Activated CD8-positive, alpha-beta T cell treated with anti-CD3 and anti-CD28 coated beads for 36 hours (primary cell): ENCODE measurements around the gene MAST2. TPM values are rescaled to one million over a fixed set of nuclear protein-coding genes. Genes with fewer than 3 reads are reported as not detected.

ENCODE experiments used
- ATAC-seq: fragments of 200-7000 bp; cut with Tn5 transposase; one replicate; pipeline ENCODE4 v1.10.0; 2021; ENCODE audit warnings: mild to moderate bottlenecking, moderate library complexity
- CTCF ChIA-PET: fragments of 350-600 bp; sonication (Branson Sonifier 250); formaldehyde crosslinking; loops from one replicate; lab custom pipeline; 2021; ENCODE audit warnings: antibody characterized with exemption; lab: Charles Lee
- POLR2A ChIA-PET: fragments of 350-600 bp; sonication (Branson Sonifier 250); formaldehyde crosslinking; loops from one replicate; lab custom pipeline; 2021; ENCODE audit warnings: antibody characterized with exemption; lab: Charles Lee
- DNase-seq: peaks from one replicate; pipeline ENCODE4 v3.0.0-alpha.2; 2020
- H3K27ac Mint-ChIP-seq: one replicate; pipeline ENCODE4 v1.8.0; 2021; ENCODE audit warnings: mild to moderate bottlenecking, mixed read lengths
- H3K27me3 Mint-ChIP-seq: one replicate; pipeline ENCODE4 v1.8.0; 2021; ENCODE audit warnings: mixed read lengths
- H3K36me3 Mint-ChIP-seq: one replicate; pipeline ENCODE4 v1.8.0; 2021; ENCODE audit warnings: low read depth, mixed read lengths
- H3K4me1 Mint-ChIP-seq: one replicate; pipeline ENCODE4 v1.8.0; 2021; ENCODE audit warnings: low read depth, mixed read lengths
- H3K4me3 Mint-ChIP-seq: one replicate; pipeline ENCODE4 v1.8.0; 2021; ENCODE audit warnings: mild to moderate bottlenecking, moderate library complexity, mixed read lengths
- H3K9me3 Mint-ChIP-seq: one replicate; pipeline ENCODE4 v1.8.0; 2021; ENCODE audit warnings: mixed read lengths
- CTCF ChIP-seq: fragments of 200-600 bp; IDR thresholded peaks from one replicate; pipeline ENCODE4 v1.8.0; 2022; ENCODE audit warnings: antibody characterized with exemption, mild to moderate bottlenecking
- intact Hi-C: fragments of 100-400 bp; cut with micrococcal nuclease; formaldehyde crosslinking; loops from one replicate; pipeline ENCODE4 v1.10.0; 2022
- total RNA-seq, 2 experiments: library from RNA; stranded (reverse); gene quantifications; one replicate each; pipeline ENCODE4 v1.2.3, GENCODE V29; 2021

MAST2 gene
- total RNA-seq, 2 experiments from 2014 or later: 18.2 to 19.5 TPM

GRCh38 chr1:46057781-46058180, 254.4 kb downstream of the MAST2 start:
- no peak overlapping the region for H3K27ac Mint-ChIP-seq
- H3K4me1 Mint-ChIP-seq: peaks cover 4% of the 10 kb centered on the region
- H3K4me3 Mint-ChIP-seq: no peak overlapping the region
- no peaks in the 10 kb centered on the region for H3K9me3 Mint-ChIP-seq
- ATAC-seq (no peak), DNase-seq (no peak)
- ChIA-PET POLR2A (no interaction called here), CTCF (no interaction called here)
- no peaks in the 10 kb centered on the region for H3K36me3 Mint-ChIP-seq
- intact Hi-C loops: no loop called here
- no peak for TF ChIP-seq CTCF
- no peaks in the 10 kb centered on the region for H3K27me3 Mint-ChIP-seq

GRCh38 chr1:46058936-46059335, 255.5 kb downstream of the MAST2 start:
- no peak for ATAC-seq
- no peaks in the 10 kb centered on the region for H3K9me3 Mint-ChIP-seq
- H3K4me3 Mint-ChIP-seq: no peak overlapping the region
- POLR2A ChIA-PET: no interaction called here
- CTCF ChIA-PET: interaction anchor here (1.1 kb wide), 1 partner anchor 165 kb away, joined by 3 read pairs; no protein-coding TSS in a partner anchor
- no peaks in the 10 kb centered on the region for H3K36me3 Mint-ChIP-seq
- no peak for DNase-seq
- peaks cover 13% of the 10 kb centered on the region for H3K4me1 Mint-ChIP-seq
- no peaks in the 10 kb centered on the region for H3K27me3 Mint-ChIP-seq
- H3K27ac Mint-ChIP-seq: no peak overlapping the region
- intact Hi-C loops: no loop called here
- no peak for TF ChIP-seq CTCF

DNA sequence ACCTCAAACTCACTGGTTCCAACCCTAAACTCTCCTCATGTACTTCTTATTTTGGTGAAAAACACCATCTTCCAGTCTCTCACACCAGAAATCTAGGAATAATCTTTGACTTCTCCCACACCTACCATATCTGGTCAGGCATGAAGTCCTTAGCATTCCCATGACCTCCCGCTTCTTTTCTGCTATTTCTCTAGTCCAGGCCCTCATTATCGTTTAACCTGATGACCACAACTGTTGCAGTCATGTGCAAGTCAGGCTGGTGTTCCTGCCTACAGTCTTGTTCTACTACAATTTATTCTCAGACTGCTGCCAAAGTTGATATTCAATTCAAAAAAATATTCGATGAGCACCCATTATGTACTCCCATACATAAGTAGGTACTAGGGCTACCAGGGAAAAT, 257.7 kb downstream of the MAST2 start:
- Mint-ChIP-seq H3K27ac (no peak overlapping the region), H3K36me3 (no peaks in the 10 kb centered on the region), H3K4me1 (peaks cover 23% of the 10 kb centered on the region), H3K27me3 (no peaks in the 10 kb centered on the region), H3K4me3 (no peak overlapping the region), H3K9me3 (no peaks in the 10 kb centered on the region)
- ATAC-seq: no peak
- intact Hi-C loops: no loop called here
- no peak for DNase-seq
- CTCF ChIA-PET: interaction anchor here (2.2 kb wide), 1 partner anchor 10 kb away, joined by 6 read pairs; no protein-coding TSS in a partner anchor
- no peak for TF ChIP-seq CTCF
- POLR2A ChIA-PET: no interaction called here

DNA sequence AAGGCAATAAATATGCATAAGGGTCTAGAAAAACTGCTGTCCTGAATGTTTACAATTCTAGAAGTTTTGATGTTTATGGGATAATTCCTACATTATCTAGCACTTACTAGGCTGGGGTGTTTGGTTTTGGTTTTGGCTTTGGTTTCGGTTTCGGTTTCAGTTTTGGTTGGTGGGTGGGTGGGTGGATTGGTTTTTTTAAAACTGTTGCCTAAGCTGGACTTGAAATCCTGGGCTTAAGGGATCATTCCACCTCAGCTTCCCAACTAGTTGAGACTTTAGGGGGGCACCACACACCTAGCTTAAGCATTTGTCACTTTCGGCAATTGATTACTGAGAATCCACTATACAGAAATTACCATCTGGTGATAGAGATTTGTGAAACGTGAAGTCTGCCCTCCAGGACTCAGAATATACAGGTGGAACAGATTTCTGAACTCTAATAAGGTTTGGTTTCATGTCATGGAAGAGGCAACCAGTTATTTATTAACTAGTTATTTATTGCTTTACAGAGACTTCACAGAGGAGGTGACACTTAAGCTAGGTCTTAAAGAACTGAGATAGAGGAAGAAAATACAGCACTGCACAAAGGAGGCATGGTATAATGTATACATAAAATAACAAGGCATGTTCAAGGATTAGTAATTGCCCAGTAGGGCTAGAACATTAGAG, 259.4 kb downstream of the MAST2 start:
- no peak overlapping the region for H3K27ac Mint-ChIP-seq
- no peaks in the 10 kb centered on the region for H3K36me3 Mint-ChIP-seq
- intact Hi-C loops: no loop called here
- no peaks in the 10 kb centered on the region for H3K9me3 Mint-ChIP-seq
- TF ChIP-seq CTCF: no peak
- H3K27me3 Mint-ChIP-seq: no peaks in the 10 kb centered on the region
- no peak overlapping the region for H3K4me3 Mint-ChIP-seq
- POLR2A ChIA-PET: interaction anchor here (0.7 to 0.9 kb wide), 2 partner anchors 13 to 1296 kb away, joined by 3 read pairs; no protein-coding TSS in a partner anchor
- peaks cover 23% of the 10 kb centered on the region for H3K4me1 Mint-ChIP-seq
- peak; percentile 49 for ATAC-seq
- CTCF ChIA-PET: interaction anchor here (0.6 to 2.5 kb wide), 5 partner anchors 26 to 161 kb away, joined by 3 to 10 read pairs (median 4); no protein-coding TSS in a partner anchor
- DNase-seq: peak; percentile 69

- TF ChIP-seq CTCF: no peak
- no peaks in the 10 kb centered on the region for H3K9me3 Mint-ChIP-seq
- H3K27ac Mint-ChIP-seq: no peak overlapping the region
- CTCF ChIA-PET: interaction anchor here (1.0 to 2.5 kb wide), 3 partner anchors 16 to 159 kb away, joined by 3 to 10 read pairs (median 3); no protein-coding TSS in a partner anchor
- no peak for DNase-seq
- ATAC-seq: no peak
- peaks cover 23% of the 10 kb centered on the region for H3K4me1 Mint-ChIP-seq
- intact Hi-C loops: no loop called here
- no peak overlapping the region for H3K4me3 Mint-ChIP-seq
- H3K27me3 Mint-ChIP-seq: no peaks in the 10 kb centered on the region
- POLR2A ChIA-PET: no interaction called here
- no peaks in the 10 kb centered on the region for H3K36me3 Mint-ChIP-seq
These were observed 261.3 kb downstream of the MAST2 start for GRCh38 chr1:46064708-46065107.
